Activated naive CD4-positive, alpha-beta T cell treated with anti-CD3 and anti-CD28 coated beads for 36 hours (primary cell): ENCODE results near the gene ANGPTL2. TPM values are rescaled to one million over a fixed set of nuclear protein-coding genes. Genes with fewer than 3 reads are reported as not detected.

Source experiments
- CTCF ChIA-PET: fragments of 350-600 bp; sonication (Branson Sonifier 250); formaldehyde crosslinking; loops from one replicate; lab custom pipeline; 2021; ENCODE audit warnings: antibody characterized with exemption; lab: Charles Lee
- DNase-seq: peaks from one replicate; pipeline ENCODE4 v3.0.0-alpha.2; 2020
- H3K27ac Mint-ChIP-seq: one replicate; pipeline ENCODE4 v1.8.0; 2021; ENCODE audit warnings: mild to moderate bottlenecking, mixed read lengths
- H3K27me3 Mint-ChIP-seq: one replicate; pipeline ENCODE4 v1.8.0; 2021; ENCODE audit warnings: low read depth, mixed read lengths
- H3K36me3 Mint-ChIP-seq: one replicate; pipeline ENCODE4 v1.8.0; 2021; ENCODE audit warnings: low read depth, mixed read lengths
- H3K4me1 Mint-ChIP-seq: one replicate; pipeline ENCODE4 v1.8.0; 2021; ENCODE audit warnings: low read depth, mixed read lengths
- H3K4me3 Mint-ChIP-seq: one replicate; pipeline ENCODE4 v1.8.0; 2021; ENCODE audit warnings: mild to moderate bottlenecking, moderate library complexity, mixed read lengths
- H3K9me3 Mint-ChIP-seq: one replicate; pipeline ENCODE4 v1.8.0; 2021; ENCODE audit warnings: mixed read lengths
- intact Hi-C: fragments of 100-400 bp; cut with micrococcal nuclease; formaldehyde crosslinking; loops from one replicate; pipeline ENCODE4 v1.15.1; 2023
- total RNA-seq, 2 experiments: library from RNA; stranded (reverse); gene quantifications; one replicate each; pipeline ENCODE4 v1.2.3, GENCODE V29; 2021

ANGPTL2 gene
- total RNA-seq, 2 experiments from 2014 or later = not detected

GRCh38 chr9:127050152-127050551 lies 72.3 kb downstream of the ANGPTL2 start:
- Mint-ChIP-seq H3K4me1 (peaks cover 16% of the 10 kb centered on the region), H3K27me3 (no peaks in the 10 kb centered on the region), H3K27ac (no peak overlapping the region), H3K9me3 (no peaks in the 10 kb centered on the region), H3K36me3 (no peaks in the 10 kb centered on the region), H3K4me3 (no peak overlapping the region)
- DNase-seq = no peak
- intact Hi-C loops = no loop called here
- CTCF ChIA-PET = no interaction called here

- DNase-seq = no peak
- CTCF ChIA-PET = no interaction called here
- intact Hi-C loops = loop anchor here (1.0 to 2.0 kb wide), 3 partner anchors 44 to 109 kb away; no protein-coding TSS in a partner anchor
- no peak overlapping the region for H3K27ac Mint-ChIP-seq
- no peaks in the 10 kb centered on the region for H3K27me3 Mint-ChIP-seq
- no peak overlapping the region for H3K4me3 Mint-ChIP-seq
- peaks cover 16% of the 10 kb centered on the region for H3K4me1 Mint-ChIP-seq
- H3K36me3 Mint-ChIP-seq = no peaks in the 10 kb centered on the region
- H3K9me3 Mint-ChIP-seq = no peaks in the 10 kb centered on the region
Observed at GRCh38 chr9:127049581-127049980, 72.9 kb downstream of the ANGPTL2 start.

DNA sequence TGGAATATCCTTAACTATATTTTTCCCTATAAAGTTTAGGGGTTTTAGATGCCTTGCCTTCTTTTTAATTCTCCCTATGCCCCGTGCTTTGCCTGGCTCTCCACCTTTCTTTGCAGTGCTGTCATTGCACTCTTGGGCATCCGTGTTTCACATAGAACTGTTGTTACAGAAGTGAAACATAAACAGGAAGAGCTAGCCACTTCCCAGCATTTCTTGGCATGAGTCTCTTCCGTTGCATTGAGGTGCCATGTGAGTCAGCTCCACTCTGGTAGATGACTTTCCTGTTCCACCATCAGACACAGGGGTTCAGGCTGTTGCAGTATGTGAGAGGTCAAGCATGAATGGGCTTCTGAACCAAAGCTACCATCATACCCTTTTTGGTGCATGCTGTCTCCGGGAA lies 73.4 kb downstream of the ANGPTL2 start:
- CTCF ChIA-PET = no interaction called here
- no peak overlapping the region for H3K4me3 Mint-ChIP-seq
- no peaks in the 10 kb centered on the region for H3K36me3 Mint-ChIP-seq
- no peaks in the 10 kb centered on the region for H3K9me3 Mint-ChIP-seq
- H3K4me1 Mint-ChIP-seq = peaks cover 16% of the 10 kb centered on the region
- DNase-seq = peak; percentile 64
- no peak overlapping the region for H3K27ac Mint-ChIP-seq
- intact Hi-C loops = loop anchor here (1.0 to 2.0 kb wide), 3 partner anchors 44 to 108 kb away; no protein-coding TSS in a partner anchor
- no peaks in the 10 kb centered on the region for H3K27me3 Mint-ChIP-seq

DNA sequence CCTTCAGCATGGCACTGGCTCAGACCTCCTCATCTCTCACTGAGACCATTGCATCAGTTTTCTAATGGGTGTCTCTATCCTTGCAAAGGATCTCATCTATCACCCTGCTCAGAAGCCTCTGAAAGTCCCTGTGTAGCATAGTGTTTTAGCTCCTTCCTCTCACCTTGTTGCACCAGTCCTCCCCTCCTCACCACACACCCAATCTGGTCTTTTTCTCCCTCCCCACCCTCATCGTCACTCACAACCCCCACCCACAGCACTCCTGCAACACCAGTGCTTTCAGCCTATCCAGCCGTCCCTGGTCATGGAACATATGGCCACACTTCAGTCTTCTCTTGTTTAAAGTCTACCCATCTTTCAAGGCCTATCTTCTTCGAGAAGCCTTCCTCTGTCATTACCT lies 74.5 kb downstream of the ANGPTL2 start:
- no peak for DNase-seq
- no peaks in the 10 kb centered on the region for H3K27me3 Mint-ChIP-seq
- H3K4me3 Mint-ChIP-seq = no peak overlapping the region
- peaks cover 16% of the 10 kb centered on the region for H3K4me1 Mint-ChIP-seq
- H3K36me3 Mint-ChIP-seq = no peaks in the 10 kb centered on the region
- intact Hi-C loops = loop anchor here (2.0 kb wide), 1 partner anchor 107 kb away; no protein-coding TSS in a partner anchor
- H3K9me3 Mint-ChIP-seq = no peaks in the 10 kb centered on the region
- CTCF ChIA-PET = no interaction called here
- no peak overlapping the region for H3K27ac Mint-ChIP-seq

DNA sequence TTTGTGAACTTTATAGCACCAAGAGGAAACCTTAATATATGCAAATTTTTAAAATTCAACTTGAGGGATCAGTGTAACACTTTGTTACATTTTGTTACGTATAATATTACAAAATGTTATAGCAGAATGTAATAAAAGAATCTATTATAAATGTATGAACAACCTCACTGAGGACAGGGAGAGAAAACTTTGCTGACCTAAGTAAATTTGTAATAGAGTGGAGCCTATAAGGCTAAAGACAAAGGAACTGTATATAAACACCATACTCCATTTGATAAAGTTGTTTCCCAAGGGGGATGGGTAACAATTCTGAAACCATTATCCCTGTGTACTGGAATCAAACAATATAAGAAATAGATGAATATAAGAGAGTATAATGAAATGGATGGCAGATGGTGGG lies 77.3 kb downstream of the ANGPTL2 start:
- intact Hi-C loops = no loop called here
- H3K9me3 Mint-ChIP-seq = no peaks in the 10 kb centered on the region
- DNase-seq = no peak
- no peaks in the 10 kb centered on the region for H3K36me3 Mint-ChIP-seq
- CTCF ChIA-PET = no interaction called here
- H3K4me3 Mint-ChIP-seq = no peak overlapping the region
- H3K27me3 Mint-ChIP-seq = no peaks in the 10 kb centered on the region
- H3K27ac Mint-ChIP-seq = no peak overlapping the region
- peaks cover 16% of the 10 kb centered on the region for H3K4me1 Mint-ChIP-seq

DNA sequence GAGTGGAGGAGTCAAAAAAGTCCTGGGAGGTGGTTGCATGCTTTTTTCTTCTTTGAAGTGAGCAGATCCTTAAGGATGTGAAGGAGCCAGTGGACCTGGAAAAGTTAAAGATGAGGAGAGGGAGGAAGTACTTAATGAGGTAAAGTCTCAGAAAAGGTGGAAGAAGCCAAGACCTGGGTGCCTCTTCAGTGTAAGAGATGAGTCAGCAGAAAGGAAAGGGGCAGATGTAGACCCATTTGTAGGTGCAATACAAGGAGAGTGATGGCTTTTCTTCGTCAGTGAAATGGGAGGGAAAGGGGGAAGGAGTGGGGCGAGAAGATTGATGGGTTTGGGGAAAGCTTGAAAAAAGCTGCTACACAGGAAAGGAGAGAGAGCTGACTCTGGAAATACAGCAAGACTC lies 82.9 kb downstream of the ANGPTL2 start:
- Mint-ChIP-seq H3K27ac (no peak overlapping the region), H3K4me3 (no peak overlapping the region), H3K36me3 (no peaks in the 10 kb centered on the region), H3K27me3 (no peaks in the 10 kb centered on the region), H3K4me1 (no peaks in the 10 kb centered on the region), H3K9me3 (no peaks in the 10 kb centered on the region)
- intact Hi-C loops = no loop called here
- CTCF ChIA-PET = no interaction called here
- no peak for DNase-seq

DNA sequence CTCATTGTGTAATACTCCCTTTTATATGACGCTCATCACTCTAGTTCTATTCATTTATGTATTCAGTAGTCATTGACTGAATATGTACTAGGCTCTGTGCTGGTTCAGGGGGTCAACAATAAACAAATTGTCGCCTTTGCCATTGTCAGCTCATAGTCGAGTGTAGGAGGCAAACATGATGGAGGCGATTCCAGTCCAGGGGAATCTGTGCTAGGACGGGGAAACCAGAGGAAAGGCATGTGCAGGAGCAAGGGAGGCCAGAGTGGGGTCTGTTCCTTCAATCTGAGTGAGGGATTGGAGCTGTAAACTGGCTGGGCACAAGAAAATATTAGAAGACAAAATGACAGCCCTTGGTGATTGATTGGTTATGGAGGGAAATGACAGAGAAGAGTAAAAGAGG lies 83.9 kb downstream of the ANGPTL2 start:
- intact Hi-C loops = no loop called here
- no peak overlapping the region for H3K27ac Mint-ChIP-seq

More for the DNA sequence above, 83.9 kb downstream of the ANGPTL2 start:
- CTCF ChIA-PET = no interaction called here
- no peaks in the 10 kb centered on the region for H3K36me3 Mint-ChIP-seq
- H3K4me3 Mint-ChIP-seq = no peak overlapping the region
- H3K9me3 Mint-ChIP-seq = no peaks in the 10 kb centered on the region
- H3K4me1 Mint-ChIP-seq = no peaks in the 10 kb centered on the region
- H3K27me3 Mint-ChIP-seq = no peaks in the 10 kb centered on the region
- no peak for DNase-seq

Other genes starting within 250 kb of the ANGPTL2 start
- 1 to 10 TPM; 2.1 to 2.4 TPM for gene RALGPS1, start 207.9 kb downstream of the ANGPTL2 start, total RNA-seq
- gene GARNL3, start 142.1 kb upstream of the ANGPTL2 start, total RNA-seq = 1 to 10 TPM; 1.2 to 4.6 TPM